ENCODE results near the gene MSTN. TPM values are rescaled to one million over a fixed set of nuclear protein-coding genes. Genes with fewer than 3 reads are reported as not detected.

The MSTN gene
- total RNA-seq, 3 donors from 2014 or later (not counting 1 experiment from before 2014, with no cell fraction given) = not detected

- Mint-ChIP-seq H3K36me3 (no peaks in the 10 kb centered on the region), H3K9me3 (no peaks in the 10 kb centered on the region), H3K4me3 (no peak overlapping the region), H3K4me1 (no peaks in the 10 kb centered on the region), H3K27me3 (ENCODE audit: low read depth in 2 of 2) (peaks cover 3 to 11% of the 10 kb centered on the region in 2 donors), H3K27ac (no peak overlapping the region)
- no peak for ATAC-seq
- DNase-seq = no peak
- Histone ChIP-seq H3K4me3 (ENCODE audit: low read length) (no peak overlapping the region), H3K27me3 (ENCODE audit: control insufficient read depth, insufficient read depth, low read length) (no peaks in the 10 kb centered on the region), H3K9me3 (ENCODE audit: control insufficient read depth, insufficient read depth, low read length) (no peaks in the 10 kb centered on the region), H3K4me1 (ENCODE audit: control insufficient read depth, insufficient read depth, low read length) (no peaks in the 10 kb centered on the region), H3K36me3 (ENCODE audit: control insufficient read depth, insufficient read depth, low read length) (no peaks in the 10 kb centered on the region), H3K27ac (ENCODE audit: low read length) (no peak overlapping the region)
- intact Hi-C loops (cut with micrococcal nuclease) = no loop called here
- 91% methylated on average over 2 of the region's 2 CpGs for WGBS (ENCODE audit: insufficient coverage)
- no peak for TF ChIP-seq CTCF (IDR thresholded peaks at IDR 0.05)
These were observed 1.1 kb upstream of the MSTN start for GRCh38 chr2:190063624-190064023.

GRCh38 chr2:190062053-190062452 lies 476 bp downstream of the MSTN start:
- no peak overlapping the region for H3K27ac Mint-ChIP-seq
- no peaks in the 10 kb centered on the region for H3K9me3 Mint-ChIP-seq
- no peak overlapping the region for H3K4me3 Mint-ChIP-seq
- TF ChIP-seq CTCF (IDR thresholded peaks at IDR 0.05) = no peak
- DNase-seq (no peak), ATAC-seq (no peak)
- no peaks in the 10 kb centered on the region for H3K36me3 Mint-ChIP-seq
- H3K4me3 ChIP-seq (ENCODE audit: low read length) = no peak overlapping the region
- H3K27me3 ChIP-seq (ENCODE audit: control insufficient read depth, insufficient read depth, low read length) = no peaks in the 10 kb centered on the region
- no peak overlapping the region for H3K27ac ChIP-seq (ENCODE audit: low read length)
- H3K27me3 Mint-ChIP-seq (ENCODE audit: low read depth in 2 of 2) = peaks cover 0 to 11% of the 10 kb centered on the region in 2 donors
- H3K4me1 Mint-ChIP-seq = no peaks in the 10 kb centered on the region
- WGBS (ENCODE audit: insufficient coverage) = 98% methylated on average over 5 of the region's 6 CpGs
- H3K4me1 ChIP-seq (ENCODE audit: control insufficient read depth, insufficient read depth, low read length) = no peaks in the 10 kb centered on the region
- no peaks in the 10 kb centered on the region for H3K9me3 ChIP-seq (ENCODE audit: control insufficient read depth, insufficient read depth, low read length)
- no peaks in the 10 kb centered on the region for H3K36me3 ChIP-seq (ENCODE audit: control insufficient read depth, insufficient read depth, low read length)
- intact Hi-C loops (cut with micrococcal nuclease) = no loop called here

GRCh38 chr2:190060626-190061025 lies 1.9 kb downstream of the MSTN start:
- DNase-seq (no peak), ATAC-seq (no peak)
- no peaks in the 10 kb centered on the region for H3K4me1 Mint-ChIP-seq
- Histone ChIP-seq H3K36me3 (ENCODE audit: control insufficient read depth, insufficient read depth, low read length) (no peaks in the 10 kb centered on the region), H3K27ac (ENCODE audit: low read length) (no peak overlapping the region), H3K4me3 (ENCODE audit: low read length) (no peak overlapping the region), H3K9me3 (ENCODE audit: control insufficient read depth, insufficient read depth, low read length) (no peaks in the 10 kb centered on the region), H3K4me1 (ENCODE audit: control insufficient read depth, insufficient read depth, low read length) (no peaks in the 10 kb centered on the region), H3K27me3 (ENCODE audit: control insufficient read depth, insufficient read depth, low read length) (no peaks in the 10 kb centered on the region)
- 90% methylated on average over 1 of the region's 2 CpGs for WGBS (ENCODE audit: insufficient coverage)
- H3K36me3 Mint-ChIP-seq = no peaks in the 10 kb centered on the region
- H3K27me3 Mint-ChIP-seq (ENCODE audit: low read depth in 2 of 2) = peaks cover 0 to 11% of the 10 kb centered on the region in 2 donors
- H3K27ac Mint-ChIP-seq = no peak overlapping the region
- no peak for TF ChIP-seq CTCF (IDR thresholded peaks at IDR 0.05)
- H3K9me3 Mint-ChIP-seq = no peaks in the 10 kb centered on the region
- intact Hi-C loops (cut with micrococcal nuclease) = no loop called here
- no peak overlapping the region for H3K4me3 Mint-ChIP-seq

- no peaks in the 10 kb centered on the region for H3K9me3 Mint-ChIP-seq
- peaks cover 0 to 11% of the 10 kb centered on the region in 2 donors for H3K27me3 Mint-ChIP-seq (ENCODE audit: low read depth in 2 of 2)
- no peaks in the 10 kb centered on the region for H3K27me3 ChIP-seq (ENCODE audit: control insufficient read depth, insufficient read depth, low read length)
- 95% methylated on average over 2 of the region's 4 CpGs for WGBS (ENCODE audit: insufficient coverage)
- H3K27ac ChIP-seq (ENCODE audit: low read length) = no peak overlapping the region
- intact Hi-C loops (cut with micrococcal nuclease) = no loop called here
- H3K9me3 ChIP-seq (ENCODE audit: control insufficient read depth, insufficient read depth, low read length) = no peaks in the 10 kb centered on the region
- H3K4me1 ChIP-seq (ENCODE audit: control insufficient read depth, insufficient read depth, low read length) = no peaks in the 10 kb centered on the region
- DNase-seq (no peak), ATAC-seq (no peak)
- no peak for TF ChIP-seq CTCF (IDR thresholded peaks at IDR 0.05)
- no peak overlapping the region for H3K27ac Mint-ChIP-seq
- H3K36me3 ChIP-seq (ENCODE audit: control insufficient read depth, insufficient read depth, low read length) = no peaks in the 10 kb centered on the region
- H3K4me1 Mint-ChIP-seq = no peaks in the 10 kb centered on the region
- no peak overlapping the region for H3K4me3 Mint-ChIP-seq
- H3K4me3 ChIP-seq (ENCODE audit: low read length) = no peak overlapping the region
- H3K36me3 Mint-ChIP-seq = no peaks in the 10 kb centered on the region
These were observed 2.5 kb downstream of the MSTN start for GRCh38 chr2:190060019-190060418.
